ENCODE measurements around the gene TMEM108.

TMEM108 gene

DNA sequence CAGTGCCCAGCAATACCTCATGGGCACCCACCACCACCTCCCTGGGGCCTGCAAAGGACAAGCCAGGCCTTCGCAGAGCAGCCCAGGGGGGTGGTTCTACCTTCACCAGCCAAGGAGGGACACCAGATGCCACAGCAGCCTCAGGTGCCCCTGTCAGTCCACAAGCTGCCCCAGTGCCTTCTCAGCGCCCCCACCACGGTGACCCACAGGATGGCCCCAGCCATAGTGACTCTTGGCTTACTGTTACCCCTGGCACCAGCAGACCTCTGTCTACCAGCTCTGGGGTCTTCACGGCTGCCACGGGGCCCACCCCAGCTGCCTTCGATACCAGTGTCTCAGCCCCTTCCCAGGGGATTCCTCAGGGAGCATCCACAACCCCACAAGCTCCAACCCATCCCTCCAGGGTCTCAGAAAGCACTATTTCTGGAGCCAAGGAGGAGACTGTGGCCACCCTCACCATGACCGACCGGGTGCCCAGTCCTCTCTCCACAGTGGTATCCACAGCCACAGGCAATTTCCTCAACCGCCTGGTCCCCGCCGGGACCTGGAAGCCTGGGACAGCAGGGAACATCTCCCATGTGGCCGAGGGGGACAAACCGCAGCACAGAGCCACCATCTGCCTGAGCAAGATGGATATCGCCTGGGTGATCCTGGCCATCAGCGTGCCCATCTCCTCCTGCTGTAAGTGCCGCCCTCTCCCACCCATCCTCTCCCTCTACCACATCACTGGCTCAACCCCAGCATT lies 342.5 kb downstream of the TMEM108 start:
- H3K27me3 ChIP-seq (ENCODE audit: insufficient read depth, low read length): peaks cover 30% of the 10 kb centered on the region

DNA sequence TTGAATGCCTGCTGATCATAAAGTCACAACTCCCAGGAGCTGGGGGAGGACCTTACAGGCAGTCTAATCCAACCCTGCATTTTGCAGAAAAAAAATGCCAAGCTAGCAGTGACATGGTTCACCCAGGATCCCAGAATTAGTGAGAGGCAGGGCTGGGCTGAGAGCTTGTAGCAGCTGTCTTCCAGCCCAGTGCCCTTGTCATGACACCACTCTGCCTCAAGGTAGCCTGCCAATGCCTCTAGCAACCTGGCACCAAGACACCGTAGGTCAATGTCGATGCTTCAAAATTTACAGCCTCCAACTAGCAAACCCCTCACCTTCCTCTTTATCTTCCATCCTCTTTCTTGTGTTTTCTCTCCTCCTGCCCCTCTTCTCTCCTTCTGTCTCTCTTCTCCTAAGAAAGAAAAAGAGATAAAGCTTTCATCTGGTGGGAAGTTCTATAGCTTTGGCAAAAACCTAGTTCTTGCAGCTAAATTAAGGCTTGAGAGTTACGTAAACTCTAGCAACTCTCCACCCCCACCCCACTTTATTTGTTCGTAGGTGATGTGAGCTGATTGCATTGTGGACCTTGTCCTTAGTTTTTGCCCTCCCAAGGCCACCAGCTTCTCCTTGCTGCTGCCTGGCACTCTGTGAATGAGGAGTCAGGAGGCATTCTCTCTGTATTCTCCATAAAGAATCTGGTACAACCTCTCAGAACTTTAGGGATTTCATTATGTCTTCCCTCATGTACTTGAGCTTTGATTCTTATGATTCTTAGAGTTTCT lies 343.3 kb downstream of the TMEM108 start:
- no peak overlapping the region for H3K27ac ChIP-seq (ENCODE audit: low read depth, low read length)
- H3K4me3 ChIP-seq (ENCODE audit: low read depth, low read length): no peak overlapping the region
- H3K36me3 ChIP-seq (ENCODE audit: insufficient read depth, low read length): no peaks in the 10 kb centered on the region
- H3K79me2 ChIP-seq (ENCODE audit: control insufficient read depth, insufficient read depth, low read length, unreplicated experiment): no peaks in the 10 kb centered on the region
- H3K27me3 ChIP-seq (ENCODE audit: insufficient read depth, low read length): peaks cover 30% of the 10 kb centered on the region
- no peak overlapping the region for H2AFZ ChIP-seq (ENCODE audit: low read length, unreplicated experiment)
- H3K4me1 ChIP-seq (ENCODE audit: control insufficient read depth, insufficient read depth, low read length, unreplicated experiment): no peaks in the 10 kb centered on the region

More for the DNA sequence above, 342.5 kb downstream of the TMEM108 start:
- no peaks in the 10 kb centered on the region for H3K79me2 ChIP-seq (ENCODE audit: control insufficient read depth, insufficient read depth, low read length, unreplicated experiment)
- H3K36me3 ChIP-seq (ENCODE audit: insufficient read depth, low read length): no peaks in the 10 kb centered on the region
- no peak overlapping the region for H3K4me3 ChIP-seq (ENCODE audit: low read depth, low read length)
- no peak overlapping the region for H3K27ac ChIP-seq (ENCODE audit: low read depth, low read length)
- H2AFZ ChIP-seq (ENCODE audit: low read length, unreplicated experiment): no peak overlapping the region
- H3K4me1 ChIP-seq (ENCODE audit: control insufficient read depth, insufficient read depth, low read length, unreplicated experiment): no peaks in the 10 kb centered on the region

DNA sequence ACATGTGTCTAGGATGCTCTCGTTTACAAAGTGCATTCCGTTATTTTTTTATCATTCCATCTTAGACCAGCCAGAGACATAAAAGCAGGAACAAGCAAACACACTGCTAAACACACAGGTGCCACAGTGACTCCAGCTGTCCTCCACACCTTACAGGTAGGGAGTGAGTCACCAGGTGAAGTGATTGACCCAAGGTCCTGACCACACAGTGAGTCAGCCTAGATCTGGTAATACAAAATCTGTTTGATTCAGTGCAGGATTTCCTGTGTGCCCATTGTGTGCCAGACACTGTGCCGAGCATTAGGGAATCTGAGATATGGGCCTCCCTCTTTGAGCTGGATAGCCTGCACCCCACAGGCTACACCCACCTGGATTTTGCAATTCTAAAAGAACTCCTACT lies 345.0 kb downstream of the TMEM108 start:
- Histone ChIP-seq H3K4me3 (ENCODE audit: low read depth, low read length) (no peak overlapping the region), H3K27me3 (ENCODE audit: insufficient read depth, low read length) (peaks cover 30% of the 10 kb centered on the region), H3K79me2 (ENCODE audit: control insufficient read depth, insufficient read depth, low read length, unreplicated experiment) (no peaks in the 10 kb centered on the region), H2AFZ (ENCODE audit: low read length, unreplicated experiment) (no peak overlapping the region), H3K36me3 (ENCODE audit: insufficient read depth, low read length) (no peaks in the 10 kb centered on the region), H3K4me1 (ENCODE audit: control insufficient read depth, insufficient read depth, low read length, unreplicated experiment) (no peaks in the 10 kb centered on the region), H3K27ac (ENCODE audit: low read depth, low read length) (no peak overlapping the region)

DNA sequence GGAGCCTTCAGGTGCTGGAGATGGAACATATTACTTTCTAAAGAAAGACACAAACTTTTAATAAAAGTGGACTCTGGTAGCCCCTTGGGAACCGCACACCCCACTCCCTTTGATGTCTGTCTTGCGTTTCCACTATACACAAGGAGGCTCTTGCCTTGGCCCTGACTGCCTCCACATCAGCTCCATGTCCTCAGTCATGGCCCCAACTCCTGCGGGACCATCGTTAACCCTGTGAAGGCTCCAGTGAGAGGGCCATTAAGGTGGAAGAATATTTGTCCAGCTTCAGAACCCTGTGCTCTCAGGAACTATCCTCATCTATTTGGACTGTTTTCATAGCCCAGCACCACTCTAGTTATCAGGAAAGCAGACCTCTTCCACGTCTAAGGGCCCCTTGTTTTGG lies 345.6 kb downstream of the TMEM108 start:
- no peaks in the 10 kb centered on the region for H3K79me2 ChIP-seq (ENCODE audit: control insufficient read depth, insufficient read depth, low read length, unreplicated experiment)
- H3K4me3 ChIP-seq (ENCODE audit: low read depth, low read length): no peak overlapping the region
- no peaks in the 10 kb centered on the region for H3K36me3 ChIP-seq (ENCODE audit: insufficient read depth, low read length)
- H3K4me1 ChIP-seq (ENCODE audit: control insufficient read depth, insufficient read depth, low read length, unreplicated experiment): no peaks in the 10 kb centered on the region
- H3K27ac ChIP-seq (ENCODE audit: low read depth, low read length): no peak overlapping the region
- H3K27me3 ChIP-seq (ENCODE audit: insufficient read depth, low read length): peaks cover 30% of the 10 kb centered on the region
- H2AFZ ChIP-seq (ENCODE audit: low read length, unreplicated experiment): no peak overlapping the region

DNA sequence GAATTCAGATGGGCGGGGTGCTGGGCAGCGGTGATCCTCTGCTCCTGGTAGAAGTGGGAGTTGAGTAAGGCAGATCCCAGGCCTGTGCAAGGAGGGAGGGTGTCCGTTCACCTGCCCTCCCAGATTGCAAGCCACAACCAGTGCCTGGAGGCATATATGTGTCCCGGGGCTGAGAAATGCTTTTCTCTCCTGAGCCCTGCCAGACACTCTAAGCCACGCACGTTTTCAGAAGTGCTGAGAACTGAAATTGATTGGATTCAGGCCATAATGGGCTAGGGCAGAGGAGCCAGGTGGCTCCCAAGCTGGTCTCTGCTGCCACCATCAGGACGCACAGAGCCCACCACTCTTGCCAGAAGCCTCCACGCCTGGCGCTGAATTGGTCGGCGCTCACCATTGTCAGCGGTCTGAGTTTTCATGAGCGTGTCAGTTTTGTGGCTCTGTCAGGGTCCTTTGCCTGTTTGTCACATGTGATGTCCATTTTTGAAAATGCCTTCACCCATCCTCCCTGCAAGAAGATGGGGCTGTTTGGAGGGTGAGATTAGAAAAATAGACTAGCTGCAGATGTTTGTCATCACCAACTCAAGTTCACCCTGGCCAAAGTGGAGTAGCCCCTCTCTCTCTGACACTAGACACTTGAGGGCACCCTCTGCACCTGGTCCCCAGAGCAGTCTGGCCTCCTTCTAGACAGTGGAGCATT lies 346.3 kb downstream of the TMEM108 start:
- Histone ChIP-seq H3K4me1 (ENCODE audit: control insufficient read depth, insufficient read depth, low read length, unreplicated experiment) (no peaks in the 10 kb centered on the region), H2AFZ (ENCODE audit: low read length, unreplicated experiment) (no peak overlapping the region), H3K36me3 (ENCODE audit: insufficient read depth, low read length) (no peaks in the 10 kb centered on the region), H3K27me3 (ENCODE audit: insufficient read depth, low read length) (peaks cover 30% of the 10 kb centered on the region), H3K79me2 (ENCODE audit: control insufficient read depth, insufficient read depth, low read length, unreplicated experiment) (no peaks in the 10 kb centered on the region), H3K27ac (ENCODE audit: low read depth, low read length) (no peak overlapping the region), H3K4me3 (ENCODE audit: low read depth, low read length) (no peak overlapping the region)

DNA sequence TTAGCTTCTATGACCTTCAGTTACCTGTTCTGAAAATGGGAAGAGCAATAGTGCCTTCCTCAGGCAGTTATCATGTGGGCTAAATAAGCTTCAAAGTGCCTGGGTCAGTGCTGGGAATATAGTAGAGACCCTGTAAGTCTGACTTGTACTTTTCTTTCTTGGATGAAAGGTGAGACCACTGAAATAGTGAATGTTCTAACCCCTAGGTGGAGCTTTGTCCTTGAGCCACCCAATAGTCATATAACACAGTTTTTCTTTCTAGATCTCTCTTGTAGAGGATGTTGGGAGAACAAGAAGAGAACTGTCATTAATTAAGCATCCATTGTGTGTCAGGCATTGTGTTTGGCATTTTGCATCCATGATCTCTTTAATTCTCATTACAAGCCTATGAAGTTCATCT lies 348.7 kb downstream of the TMEM108 start:
- Histone ChIP-seq H3K4me1 (ENCODE audit: control insufficient read depth, insufficient read depth, low read length, unreplicated experiment) (no peaks in the 10 kb centered on the region), H2AFZ (ENCODE audit: low read length, unreplicated experiment) (no peak overlapping the region), H3K27ac (ENCODE audit: low read depth, low read length) (no peak overlapping the region), H3K4me3 (ENCODE audit: low read depth, low read length) (no peak overlapping the region), H3K36me3 (ENCODE audit: insufficient read depth, low read length) (no peaks in the 10 kb centered on the region), H3K27me3 (ENCODE audit: insufficient read depth, low read length) (peaks cover 19% of the 10 kb centered on the region), H3K79me2 (ENCODE audit: control insufficient read depth, insufficient read depth, low read length, unreplicated experiment) (no peaks in the 10 kb centered on the region)

DNA sequence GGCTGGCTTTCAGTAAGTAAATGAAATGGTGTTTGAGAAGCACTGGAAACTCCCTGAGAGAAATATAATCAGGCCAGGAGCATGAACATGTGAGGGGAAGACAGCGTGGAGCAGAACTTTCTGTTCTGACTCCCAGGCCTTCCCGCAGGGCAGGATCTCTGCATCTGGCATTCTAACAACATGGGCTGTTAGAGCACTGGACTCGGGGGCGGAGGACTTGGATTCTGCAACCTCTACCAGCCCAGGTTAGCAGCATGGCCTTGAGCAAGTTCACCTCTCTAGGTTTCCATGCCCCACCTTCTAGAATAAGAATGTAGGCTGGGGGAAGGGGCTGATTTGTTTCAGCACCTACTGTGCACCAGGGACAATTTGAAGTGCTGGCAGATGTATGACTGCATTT lies 349.1 kb downstream of the TMEM108 start:
- Histone ChIP-seq H2AFZ (ENCODE audit: low read length, unreplicated experiment) (no peak overlapping the region), H3K27ac (ENCODE audit: low read depth, low read length) (no peak overlapping the region), H3K36me3 (ENCODE audit: insufficient read depth, low read length) (no peaks in the 10 kb centered on the region), H3K4me3 (ENCODE audit: low read depth, low read length) (no peak overlapping the region), H3K27me3 (ENCODE audit: insufficient read depth, low read length) (peaks cover 15% of the 10 kb centered on the region), H3K4me1 (ENCODE audit: control insufficient read depth, insufficient read depth, low read length, unreplicated experiment) (no peaks in the 10 kb centered on the region), H3K79me2 (ENCODE audit: control insufficient read depth, insufficient read depth, low read length, unreplicated experiment) (no peaks in the 10 kb centered on the region)

DNA sequence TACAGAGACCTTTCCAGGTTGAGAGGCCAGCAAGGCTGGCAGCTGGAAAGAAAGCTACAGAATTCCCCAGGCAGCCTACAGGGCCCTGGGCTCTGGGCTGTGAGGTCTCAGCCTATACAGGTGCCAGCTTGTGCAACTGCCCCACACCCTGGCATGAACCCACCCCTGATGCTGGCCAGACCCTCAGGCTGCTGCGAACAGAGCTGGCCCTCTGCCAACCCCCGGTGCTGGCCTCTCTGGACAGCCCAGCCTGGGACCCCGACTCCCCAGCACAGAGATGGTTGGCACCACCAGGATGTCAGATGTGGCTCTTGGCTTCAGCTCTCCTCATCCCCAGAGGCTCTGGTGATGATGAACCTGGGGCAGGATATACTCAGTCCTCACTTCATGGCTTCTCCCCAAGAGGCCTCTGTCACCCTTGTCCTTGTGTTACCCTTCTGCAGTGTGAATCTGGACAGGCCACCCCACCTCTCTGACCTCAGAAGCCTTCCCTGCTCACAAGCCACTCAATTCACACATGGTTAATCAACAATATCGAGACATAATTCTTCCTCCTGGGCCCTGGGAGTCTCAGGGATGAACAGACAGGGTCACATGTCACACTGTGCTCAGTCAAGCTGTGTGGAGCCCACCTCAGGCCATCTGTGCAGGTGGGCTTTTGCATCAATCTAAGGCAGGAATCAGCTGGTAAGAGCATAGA lies 350.7 kb downstream of the TMEM108 start:
- Histone ChIP-seq H3K27ac (ENCODE audit: low read depth, low read length) (no peak overlapping the region), H3K4me3 (ENCODE audit: low read depth, low read length) (no peak overlapping the region), H3K79me2 (ENCODE audit: control insufficient read depth, insufficient read depth, low read length, unreplicated experiment) (no peaks in the 10 kb centered on the region), H3K4me1 (ENCODE audit: control insufficient read depth, insufficient read depth, low read length, unreplicated experiment) (peaks cover 5% of the 10 kb centered on the region), H3K27me3 (ENCODE audit: insufficient read depth, low read length) (peaks cover 6% of the 10 kb centered on the region), H2AFZ (ENCODE audit: low read length, unreplicated experiment) (no peak overlapping the region), H3K36me3 (ENCODE audit: insufficient read depth, low read length) (no peaks in the 10 kb centered on the region)

DNA sequence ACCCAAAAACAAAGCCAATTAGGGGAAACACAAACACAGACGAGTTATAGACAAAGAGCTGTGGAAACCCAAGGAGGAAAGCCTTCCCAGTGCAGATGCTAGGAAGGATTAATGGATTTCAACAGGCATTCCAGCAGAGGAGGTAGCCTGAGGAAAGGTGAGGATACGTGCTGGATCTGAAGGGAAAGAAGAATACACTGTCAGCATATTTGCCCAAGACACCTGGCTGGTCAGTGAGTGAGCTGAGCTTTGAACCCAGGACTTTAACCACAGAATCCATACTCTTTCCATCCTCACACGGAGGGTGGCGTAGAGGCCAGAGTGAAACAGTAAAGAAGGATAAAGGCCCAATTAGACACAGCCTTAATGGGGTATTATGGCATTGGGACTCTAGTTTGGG lies 352.5 kb downstream of the TMEM108 start:
- H3K4me1 ChIP-seq (ENCODE audit: control insufficient read depth, insufficient read depth, low read length, unreplicated experiment): peaks cover 10% of the 10 kb centered on the region
- H2AFZ ChIP-seq (ENCODE audit: low read length, unreplicated experiment): no peak overlapping the region
- no peak overlapping the region for H3K4me3 ChIP-seq (ENCODE audit: low read depth, low read length)
- H3K79me2 ChIP-seq (ENCODE audit: control insufficient read depth, insufficient read depth, low read length, unreplicated experiment): no peaks in the 10 kb centered on the region
- H3K27me3 ChIP-seq (ENCODE audit: insufficient read depth, low read length): no peaks in the 10 kb centered on the region; the same call in 1 of the 2 replicates
- no peaks in the 10 kb centered on the region for H3K36me3 ChIP-seq (ENCODE audit: insufficient read depth, low read length)
- no peak overlapping the region for H3K27ac ChIP-seq (ENCODE audit: low read depth, low read length)

DNA sequence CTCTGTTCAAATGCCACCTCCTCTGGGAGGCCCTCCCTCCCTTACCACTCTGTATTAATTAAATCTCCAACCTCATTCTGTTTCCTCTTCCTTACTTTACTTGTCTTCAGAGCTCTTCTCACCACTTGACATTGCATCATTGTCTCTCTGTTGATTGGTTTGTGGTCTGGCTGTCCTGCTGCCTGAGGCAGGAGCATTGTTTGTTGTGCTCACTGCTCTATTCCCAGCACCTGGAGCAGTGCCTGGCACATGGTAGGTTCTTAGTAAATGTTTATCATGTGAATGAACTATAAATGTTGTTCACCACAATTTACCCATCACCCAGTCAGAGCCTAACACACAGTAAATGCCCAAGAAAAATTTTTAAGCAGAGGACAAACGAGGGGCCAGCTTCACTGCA lies 355.0 kb downstream of the TMEM108 start:
- Histone ChIP-seq H2AFZ (ENCODE audit: low read length, unreplicated experiment) (no peak overlapping the region), H3K4me1 (ENCODE audit: control insufficient read depth, insufficient read depth, low read length, unreplicated experiment) (peaks cover 10% of the 10 kb centered on the region), H3K36me3 (ENCODE audit: insufficient read depth, low read length) (no peaks in the 10 kb centered on the region), H3K27me3 (ENCODE audit: insufficient read depth, low read length) (no peaks in the 10 kb centered on the region), H3K27ac (ENCODE audit: low read depth, low read length) (no peak overlapping the region), H3K79me2 (ENCODE audit: control insufficient read depth, insufficient read depth, low read length, unreplicated experiment) (no peaks in the 10 kb centered on the region), H3K4me3 (ENCODE audit: low read depth, low read length) (no peak overlapping the region)
